DND-41 (cell line): ENCODE measurements around the gene NPC1.

Experiments used
- ATAC-seq: fragments of 200-7000 bp; cut with Tn5 transposase; 3 replicates; pipeline ENCODE4 v1.9.1; 2021; ENCODE audit warnings: low read depth; ENCODE audit not compliant: insufficient read depth
- DNase-seq: peaks from one replicate; pipeline ENCODE4 v3.0.0-alpha.2; 2020
- H2AFZ ChIP-seq: 2 replicates; pipeline ENCODE4 v1.6.0; 2012; ENCODE audit warnings: low read depth, low read length
- H3K27ac ChIP-seq: 2 replicates; pipeline ENCODE4 v1.5.1; 2012; ENCODE audit warnings: low read length, inconsistent platforms
- H3K27me3 ChIP-seq: fragments of 200-600 bp; sonication (generic); 2 replicates; pipeline ENCODE4 v1.6.0; 2012; ENCODE audit warnings: low read length, mild to moderate bottlenecking, inconsistent platforms; ENCODE audit not compliant: insufficient read depth, poor library complexity
- H3K36me3 ChIP-seq: 2 replicates; pipeline ENCODE4 v1.5.1; 2012; ENCODE audit warnings: low read length, inconsistent platforms; ENCODE audit not compliant: insufficient read depth
- H3K4me1 ChIP-seq: 2 replicates; pipeline ENCODE4 v1.5.1; 2012; ENCODE audit warnings: mild to moderate bottlenecking, low read length; ENCODE audit not compliant: insufficient read depth
- H3K4me2 ChIP-seq: 2 replicates; pipeline ENCODE4 v1.6.0; 2012; ENCODE audit warnings: mild to moderate bottlenecking, moderate library complexity, low read length, inconsistent platforms; ENCODE audit not compliant: insufficient read depth
- H3K4me3 ChIP-seq, 2 experiments: fragments of 200-600 bp in 1 of 2; shearing (Covaris generic) in 1 of 2; 2 replicates each; pipeline ENCODE4 v1.5.1; 2012 to 2016; ENCODE audit warnings: inconsistent platforms in 2 of 2, low read length in 2 of 2, mild to moderate bottlenecking in 2 of 2, low read depth in 1 of 2, moderate library complexity in 1 of 2
- H3K79me2 ChIP-seq: 2 replicates; pipeline ENCODE4 v1.6.0; 2012; ENCODE audit warnings: low read length, inconsistent platforms; ENCODE audit not compliant: insufficient read depth
- H3K9ac ChIP-seq: 2 replicates; pipeline ENCODE4 v1.6.0; 2012; ENCODE audit warnings: low read depth, mild to moderate bottlenecking, inconsistent platforms, low read length, moderate library complexity
- H3K9me3 ChIP-seq: 2 replicates; pipeline ENCODE4 v1.5.1; 2012; ENCODE audit warnings: low read length, moderate library complexity, mild to moderate bottlenecking, inconsistent platforms; ENCODE audit not compliant: insufficient read depth, severe bottlenecking
- H4K20me1 ChIP-seq: 2 replicates; pipeline ENCODE4 v1.6.0; 2012; ENCODE audit warnings: low read length; ENCODE audit not compliant: insufficient read depth
- CTCF ChIP-seq: IDR thresholded peaks from 2 replicates; pipeline ENCODE4 v1.5.1; 2012; ENCODE audit warnings: borderline replicate concordance, low read length, moderate library complexity, mild to moderate bottlenecking; ENCODE audit not compliant: poor library complexity, severe bottlenecking; ENCODE audit errors: extremely low read depth
- EZH2 ChIP-seq: IDR thresholded peaks from 3 replicates; pipeline ENCODE4 v1.6.1; 2012; ENCODE audit warnings: borderline replicate concordance, low read depth, mild to moderate bottlenecking, moderate library complexity, low read length, inconsistent platforms; ENCODE audit not compliant: severe bottlenecking

Gene NPC1

DNA sequence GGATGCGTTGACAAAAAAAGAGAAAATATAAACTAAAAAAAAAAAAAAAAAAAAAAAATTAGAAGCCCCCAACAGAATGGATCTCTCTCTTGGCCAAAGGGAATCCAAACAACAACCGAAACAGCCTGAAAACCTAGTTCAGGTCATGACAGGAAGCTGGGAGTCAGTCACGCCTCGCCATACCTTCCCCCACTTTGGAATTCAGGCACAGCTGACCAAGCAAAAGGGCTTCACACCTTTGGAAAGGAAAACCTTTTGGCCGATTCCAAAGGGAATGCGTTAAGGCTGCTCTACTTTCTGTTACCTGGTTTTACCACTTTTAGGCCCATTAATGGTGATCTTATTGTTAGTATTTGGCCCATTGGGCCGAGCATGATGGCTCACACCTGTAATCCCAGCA lies 100.9 kb downstream of the NPC1 start:
- Histone ChIP-seq H3K79me2 (no peaks in the 10 kb centered on the region), H3K27ac (no peak overlapping the region), H3K36me3 (peaks cover 19% of the 10 kb centered on the region), H3K4me1 (no peaks in the 10 kb centered on the region), H4K20me1 (no peaks in the 10 kb centered on the region), H3K4me2 (no peak overlapping the region), H3K9me3 (no peaks in the 10 kb centered on the region), H3K27me3 (no peaks in the 10 kb centered on the region), H3K4me3 (no peak overlapping the region), H2AFZ (no peak overlapping the region), H3K9ac (no peak overlapping the region)
- no peak for ATAC-seq
- TF ChIP-seq EZH2 (no peak), CTCF (no peak)
- no peak for DNase-seq

DNA sequence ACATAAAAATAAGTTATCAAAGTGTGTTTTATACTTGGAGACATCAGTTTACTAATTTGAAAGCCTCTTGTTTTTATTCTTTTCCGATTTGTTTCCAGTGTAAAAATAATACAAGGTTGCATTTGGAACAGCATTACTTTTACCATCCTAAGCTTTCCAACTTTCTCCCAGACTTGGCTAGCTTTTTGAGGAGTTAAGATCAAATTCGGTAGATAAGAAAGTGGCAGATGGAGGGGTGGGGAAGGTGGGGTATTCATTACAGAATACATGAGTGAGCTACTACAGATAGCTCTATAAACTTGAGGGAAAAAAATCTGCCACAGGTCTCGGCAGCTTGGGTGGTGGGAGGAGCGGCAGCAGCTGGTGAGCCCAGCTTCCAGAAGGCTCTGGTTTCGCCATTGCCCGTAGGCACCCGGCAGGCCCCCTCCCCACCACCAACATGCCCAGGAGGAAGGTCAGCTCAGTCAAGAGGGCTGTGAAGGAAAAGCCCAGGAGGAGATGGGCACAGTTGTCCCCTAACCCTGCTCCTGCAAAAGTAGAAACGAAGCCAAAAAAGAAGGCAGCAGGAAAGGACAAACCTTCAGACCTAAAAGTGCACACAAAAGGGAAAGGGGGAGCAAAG lies 101.6 kb downstream of the NPC1 start:
- Histone ChIP-seq H3K79me2 (no peaks in the 10 kb centered on the region), H3K9ac (no peak overlapping the region), H3K9me3 (no peaks in the 10 kb centered on the region), H3K4me1 (no peaks in the 10 kb centered on the region), H2AFZ (no peak overlapping the region), H3K27ac (no peak overlapping the region), H3K27me3 (no peaks in the 10 kb centered on the region), H3K4me3 (no peak overlapping the region), H4K20me1 (no peaks in the 10 kb centered on the region), H3K36me3 (peaks cover 26% of the 10 kb centered on the region), H3K4me2 (no peak overlapping the region)
- ATAC-seq (no peak), DNase-seq (no peak)
- TF ChIP-seq EZH2 (no peak), CTCF (no peak)
